Smooth muscle cell (in vitro differentiated cells): Measurements from ENCODE around the gene ZNF628. TPM values are rescaled to one million over a fixed set of nuclear protein-coding genes. Genes with fewer than 3 reads are reported as not detected.

ENCODE experiments used
- DNase-seq: peaks from one replicate; lab custom pipeline; 2025; ENCODE audit not compliant: unreplicated experiment; lab: John Stamatoyannopoulos, UW
- H2AFZ ChIP-seq: fragments of 200-600 bp; sonication (generic); 2 replicates; pipeline ENCODE4 v1.6.0; 2016; ENCODE audit warnings: antibody characterized with exemption, low read depth, mild to moderate bottlenecking
- H3F3A ChIP-seq: fragments of 200-600 bp; sonication (generic); 2 replicates; pipeline ENCODE4 v1.6.0; 2017; ENCODE audit warnings: antibody characterized with exemption, low read depth
- H3K27ac ChIP-seq: fragments of 200-600 bp; sonication (generic); 2 replicates; pipeline ENCODE4 v1.5.1; 2016; ENCODE audit warnings: low read depth, mild to moderate bottlenecking
- H3K27me3 ChIP-seq: fragments of 200-600 bp; sonication (generic); 2 replicates; pipeline ENCODE4 v1.6.1; 2016; ENCODE audit warnings: low read depth, mild to moderate bottlenecking
- H3K36me3 ChIP-seq: fragments of 200-600 bp; sonication (generic); 2 replicates; pipeline ENCODE4 v1.5.1; 2016; ENCODE audit warnings: low read depth
- H3K4me1 ChIP-seq: fragments of 200-600 bp; sonication (generic); 2 replicates; pipeline ENCODE4 v1.5.1; 2016; ENCODE audit warnings: low read depth
- H3K4me2 ChIP-seq: fragments of 200-600 bp; sonication (generic); 2 replicates; pipeline ENCODE4 v1.6.0; 2016; ENCODE audit warnings: mild to moderate bottlenecking
- H3K4me3 ChIP-seq: fragments of 200-600 bp; sonication (generic); 2 replicates; pipeline ENCODE4 v1.5.1; 2016; ENCODE audit warnings: mild to moderate bottlenecking
- H3K79me2 ChIP-seq: fragments of 200-600 bp; sonication (generic); 2 replicates; pipeline ENCODE4 v1.6.0; 2016; ENCODE audit warnings: low read depth, mild to moderate bottlenecking
- H3K9ac ChIP-seq: fragments of 200-600 bp; sonication (generic); 2 replicates; pipeline ENCODE4 v1.6.0; 2016; ENCODE audit warnings: low read depth
- H3K9me3 ChIP-seq: fragments of 200-600 bp; sonication (generic); replicated peaks from 2 replicates; pipeline ENCODE4 v1.5.1; 2016; ENCODE audit warnings: low read depth
- H4K20me1 ChIP-seq: fragments of 200-600 bp; sonication (generic); 2 replicates; pipeline ENCODE4 v1.6.0; 2016; ENCODE audit warnings: low read depth
- WGBS: methylation state at CpG from one replicate; pipeline ENCODE4 v1.1.7; 2016; ENCODE audit warnings: low lambda C conversion rate; 5-methylcytosine and 5-hydroxymethylcytosine counted together
- polyA plus RNA-seq: library from polyadenylated mRNA; unstranded; fragments of >200 nt; fragmentation: Nextera tagmentation; extraction: Ambion mirVana; gene quantifications from 2 replicates; pipeline ENCODE4 v1.2.1, GENCODE V29; 2016
- total RNA-seq: library from RNA; depleted of rRNA; stranded (reverse); fragments of >200 nt; gene quantifications from 2 replicates; pipeline ENCODE4 v1.2.3, GENCODE V29; 2014
- TF ChIP-seq, protein P1 (sequence below): fragments of 200-600 bp; sonication (generic); IDR thresholded peaks from 2 replicates; pipeline ENCODE4 v1.5.1; 2017; ENCODE audit warnings: borderline replicate concordance, mild to moderate bottlenecking, antibody characterized with exemption; ENCODE audit not compliant: insufficient read depth, poor library complexity, severe bottlenecking

ZNF628 gene
- total and polyA plus RNA-seq, 2 experiments from 2014 or later, result 1.3 to 2.6 TPM

- 24% methylated on average over 4 of the region's 4 CpGs for WGBS
- no peak overlapping the region for H2AFZ ChIP-seq
Measured at GRCh38 chr19:55468054-55468393, 8.4 kb upstream of the ZNF628 start.

DNA sequence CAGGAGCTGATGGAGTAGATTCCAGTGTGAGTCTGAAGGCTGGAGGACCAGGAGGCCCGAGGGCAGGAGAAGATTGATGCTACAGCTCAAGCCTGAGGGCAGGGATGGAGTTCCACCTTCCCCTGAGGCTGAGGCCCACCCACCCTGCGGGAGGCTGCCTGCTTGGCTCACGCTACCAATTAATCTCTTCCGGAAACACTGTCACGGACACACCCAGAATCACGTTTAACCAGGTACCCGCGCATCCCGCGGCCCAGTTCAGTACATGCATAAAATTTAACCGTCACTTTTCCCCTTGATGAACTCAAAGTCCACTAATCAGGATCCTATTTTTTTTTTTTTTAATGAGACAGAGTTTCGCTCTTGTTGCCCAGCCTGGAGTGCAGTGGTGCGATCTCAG is 5.2 kb upstream of the ZNF628 start:
- Histone ChIP-seq H3K27ac (no peak overlapping the region), H4K20me1 (no peaks in the 10 kb centered on the region), H3K79me2 (no peaks in the 10 kb centered on the region), H2AFZ (no peak overlapping the region), H3K4me1 (peaks cover 7% of the 10 kb centered on the region), H3K9me3 (no peaks in the 10 kb centered on the region), H3K4me3 (no peak overlapping the region), H3K36me3 (no peaks in the 10 kb centered on the region), H3K4me2 (no peak overlapping the region), H3K27me3 (no peaks in the 10 kb centered on the region), H3K9ac (no peak overlapping the region), H3F3A (peaks cover 8% of the 10 kb centered on the region)
- TF ChIP-seq, protein P1, sequence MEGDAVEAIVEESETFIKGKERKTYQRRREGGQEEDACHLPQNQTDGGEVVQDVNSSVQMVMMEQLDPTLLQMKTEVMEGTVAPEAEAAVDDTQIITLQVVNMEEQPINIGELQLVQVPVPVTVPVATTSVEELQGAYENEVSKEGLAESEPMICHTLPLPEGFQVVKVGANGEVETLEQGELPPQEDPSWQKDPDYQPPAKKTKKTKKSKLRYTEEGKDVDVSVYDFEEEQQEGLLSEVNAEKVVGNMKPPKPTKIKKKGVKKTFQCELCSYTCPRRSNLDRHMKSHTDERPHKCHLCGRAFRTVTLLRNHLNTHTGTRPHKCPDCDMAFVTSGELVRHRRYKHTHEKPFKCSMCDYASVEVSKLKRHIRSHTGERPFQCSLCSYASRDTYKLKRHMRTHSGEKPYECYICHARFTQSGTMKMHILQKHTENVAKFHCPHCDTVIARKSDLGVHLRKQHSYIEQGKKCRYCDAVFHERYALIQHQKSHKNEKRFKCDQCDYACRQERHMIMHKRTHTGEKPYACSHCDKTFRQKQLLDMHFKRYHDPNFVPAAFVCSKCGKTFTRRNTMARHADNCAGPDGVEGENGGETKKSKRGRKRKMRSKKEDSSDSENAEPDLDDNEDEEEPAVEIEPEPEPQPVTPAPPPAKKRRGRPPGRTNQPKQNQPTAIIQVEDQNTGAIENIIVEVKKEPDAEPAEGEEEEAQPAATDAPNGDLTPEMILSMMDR, result no peak
- 94% methylated on average over 13 of the region's 13 CpGs for WGBS
- no peak for DNase-seq

More at GRCh38 chr19:55468054-55468393, 8.4 kb upstream of the ZNF628 start:
- H4K20me1 ChIP-seq, result no peaks in the 10 kb centered on the region
- no peaks in the 10 kb centered on the region for H3K9me3 ChIP-seq
- H3K27ac ChIP-seq, result no peak overlapping the region
- no peaks in the 10 kb centered on the region for H3K36me3 ChIP-seq
- H3K4me3 ChIP-seq, result no peak overlapping the region
- TF ChIP-seq, protein P1, result no peak
- no peaks in the 10 kb centered on the region for H3K4me1 ChIP-seq
- peaks cover 8% of the 10 kb centered on the region for H3K27me3 ChIP-seq
- no peak overlapping the region for H3K9ac ChIP-seq
- no peak for DNase-seq
- H3K79me2 ChIP-seq, result no peaks in the 10 kb centered on the region
- H3K4me2 ChIP-seq, result peak overlapping the region; percentile 52
- peaks cover 12% of the 10 kb centered on the region for H3F3A ChIP-seq

- TF ChIP-seq, protein P1, result no peak
Measured at GRCh38 chr19:55472463-55472862, 4.0 kb upstream of the ZNF628 start.

DNA sequence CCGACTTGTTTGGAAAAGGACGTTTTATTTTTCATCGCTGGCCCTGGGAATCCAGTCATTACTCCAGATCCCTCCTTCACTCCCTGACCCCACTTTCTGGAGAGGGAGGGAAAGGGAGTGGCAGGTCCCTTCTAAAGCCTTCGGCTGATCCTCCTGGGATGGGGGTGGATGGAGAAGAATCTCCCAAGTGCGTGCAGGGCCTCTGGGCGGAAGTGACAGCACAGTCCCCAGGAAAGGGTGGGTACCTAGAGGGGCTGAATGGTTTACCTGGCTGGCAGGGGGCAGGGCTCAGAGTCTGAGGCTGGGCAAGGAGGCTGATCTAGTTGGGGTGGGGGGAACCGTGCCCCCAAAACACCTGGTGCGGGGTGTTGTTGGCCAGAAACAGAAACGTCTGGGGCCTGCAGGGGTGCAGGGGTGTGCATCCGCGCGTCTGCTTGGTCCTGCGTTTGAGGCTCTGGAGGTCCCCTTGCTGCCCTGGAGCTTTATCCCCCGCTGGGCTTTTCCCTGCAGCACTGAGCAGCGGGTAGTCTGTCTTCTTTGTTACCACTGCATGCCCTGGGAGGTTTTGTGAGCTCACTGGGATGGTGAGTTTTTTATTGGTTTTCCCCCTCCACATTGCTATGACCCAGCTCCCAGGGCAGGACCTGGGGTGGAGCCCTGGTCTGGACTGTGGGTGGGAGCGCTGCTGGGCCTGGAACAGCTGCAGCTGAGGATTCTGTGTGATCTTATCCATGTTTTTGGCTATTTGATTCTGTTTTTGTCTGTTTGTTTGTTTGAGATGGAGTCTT is 3.0 kb upstream of the ZNF628 start:
- Histone ChIP-seq H3K9ac (no peak overlapping the region), H3K4me3 (no peak overlapping the region), H3K4me2 (no peak overlapping the region), H3K27ac (peak overlapping the region; percentile 47), H3K4me1 (peaks cover 16% of the 10 kb centered on the region), H3K9me3 (no peaks in the 10 kb centered on the region), H3K36me3 (no peaks in the 10 kb centered on the region), H3K79me2 (peaks cover 10% of the 10 kb centered on the region), H3K27me3 (no peaks in the 10 kb centered on the region), H4K20me1 (no peaks in the 10 kb centered on the region), H3F3A (no peaks in the 10 kb centered on the region), H2AFZ (no peak overlapping the region)
- TF ChIP-seq, protein P1, result no peak
- 57% methylated on average over 16 of the region's 16 CpGs for WGBS
- no peak for DNase-seq

More at GRCh38 chr19:55472463-55472862, 4.0 kb upstream of the ZNF628 start:
- 85% methylated on average over 8 of the region's 8 CpGs for WGBS
- no peak for DNase-seq
- Histone ChIP-seq H3K4me3 (no peak overlapping the region), H3K79me2 (peaks cover 2% of the 10 kb centered on the region), H3K9me3 (no peaks in the 10 kb centered on the region), H4K20me1 (no peaks in the 10 kb centered on the region), H3K4me1 (peaks cover 10% of the 10 kb centered on the region), H3K27ac (no peak overlapping the region), H3K27me3 (no peaks in the 10 kb centered on the region), H2AFZ (no peak overlapping the region), H3K36me3 (no peaks in the 10 kb centered on the region), H3F3A (peaks cover under 1% of the 10 kb centered on the region), H3K4me2 (no peak overlapping the region), H3K9ac (no peak overlapping the region)
